Calu3 (cell line): ENCODE data around the gene ENO2. TPM values are rescaled to one million over a fixed set of nuclear protein-coding genes. Genes with fewer than 3 reads are reported as not detected.

Experiments used
- BruUV-seq: library from RNA; stranded (reverse); fragments of 400-500 nt; replicated peaks from 2 replicates; lab custom pipeline; 2021; lab: Mats Ljungman, UMichigan
- CTCF ChIA-PET: fragments of 300-600 bp; sonication (Branson Sonifier 250); formaldehyde crosslinking; loops from one replicate; lab custom pipeline; 2022; ENCODE audit warnings: antibody characterized with exemption; lab: Charles Lee
- DNase-seq: peaks from one replicate; pipeline ENCODE4 v3.0.0; 2022
- H3K27ac Mint-ChIP-seq: one replicate; pipeline ENCODE4 v1.8.0; 2022; ENCODE audit warnings: mixed read lengths; ENCODE audit not compliant: unreplicated experiment
- H3K27me3 Mint-ChIP-seq: one replicate; pipeline ENCODE4 v1.8.0; 2022; ENCODE audit warnings: mixed read lengths; ENCODE audit not compliant: unreplicated experiment
- H3K36me3 Mint-ChIP-seq: one replicate; pipeline ENCODE4 v1.8.0; 2022; ENCODE audit warnings: mild to moderate bottlenecking, moderate library complexity, mixed read lengths; ENCODE audit not compliant: insufficient read depth, unreplicated experiment
- H3K4me1 Mint-ChIP-seq: one replicate; pipeline ENCODE4 v1.8.0; 2022; ENCODE audit warnings: mild to moderate bottlenecking, low read depth, mixed read lengths; ENCODE audit not compliant: unreplicated experiment
- H3K4me3 Mint-ChIP-seq: one replicate; pipeline ENCODE4 v1.8.0; 2022; ENCODE audit warnings: mild to moderate bottlenecking, low read depth, moderate library complexity, mixed read lengths; ENCODE audit not compliant: unreplicated experiment
- H3K9me3 Mint-ChIP-seq: one replicate; pipeline ENCODE4 v1.8.0; 2022; ENCODE audit warnings: low read depth, mixed read lengths; ENCODE audit not compliant: unreplicated experiment
- intact Hi-C: fragments of 100-400 bp; cut with micrococcal nuclease; formaldehyde crosslinking; loops from one replicate; pipeline ENCODE4 v1.10.0; 2022; ENCODE audit not compliant: unreplicated experiment
- total RNA-seq: library from RNA; stranded (reverse); gene quantifications from 2 replicates; pipeline ENCODE4 v1.2.3, GENCODE V29; 2022
- TF ChIP-seq, protein P1 (sequence below): fragments of 200-600 bp; IDR thresholded peaks from one replicate; pipeline ENCODE4 v1.8.0; 2022; ENCODE audit warnings: antibody characterized with exemption; ENCODE audit not compliant: unreplicated experiment

ENO2 gene
- total RNA-seq, 1 experiment from 2014 or later, result 16.1 TPM

DNA sequence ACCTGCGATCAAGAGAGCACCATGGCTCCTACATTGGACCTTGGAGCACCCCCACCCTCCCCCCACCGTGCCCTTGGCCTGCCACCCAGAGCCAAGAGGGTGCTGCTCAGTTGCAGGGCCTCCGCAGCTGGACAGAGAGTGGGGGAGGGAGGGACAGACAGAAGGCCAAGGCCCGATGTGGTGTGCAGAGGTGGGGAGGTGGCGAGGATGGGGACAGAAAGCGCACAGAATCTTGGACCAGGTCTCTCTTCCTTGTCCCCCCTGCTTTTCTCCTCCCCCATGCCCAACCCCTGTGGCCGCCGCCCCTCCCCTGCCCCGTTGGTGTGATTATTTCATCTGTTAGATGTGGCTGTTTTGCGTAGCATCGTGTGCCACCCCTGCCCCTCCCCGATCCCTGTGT is 27.4 kb downstream of the ENO2 start:
- intact Hi-C loops, result loop anchor here (5.0 kb wide), 1 partner anchor 74 kb away; the partner anchor contains the start of gene TPI1
- CTCF ChIA-PET, result interaction anchor here (0.5 kb wide), 1 partner anchor 54 kb away, joined by 3 read pairs; no protein-coding TSS in a partner anchor
- TF ChIP-seq, protein P1, sequence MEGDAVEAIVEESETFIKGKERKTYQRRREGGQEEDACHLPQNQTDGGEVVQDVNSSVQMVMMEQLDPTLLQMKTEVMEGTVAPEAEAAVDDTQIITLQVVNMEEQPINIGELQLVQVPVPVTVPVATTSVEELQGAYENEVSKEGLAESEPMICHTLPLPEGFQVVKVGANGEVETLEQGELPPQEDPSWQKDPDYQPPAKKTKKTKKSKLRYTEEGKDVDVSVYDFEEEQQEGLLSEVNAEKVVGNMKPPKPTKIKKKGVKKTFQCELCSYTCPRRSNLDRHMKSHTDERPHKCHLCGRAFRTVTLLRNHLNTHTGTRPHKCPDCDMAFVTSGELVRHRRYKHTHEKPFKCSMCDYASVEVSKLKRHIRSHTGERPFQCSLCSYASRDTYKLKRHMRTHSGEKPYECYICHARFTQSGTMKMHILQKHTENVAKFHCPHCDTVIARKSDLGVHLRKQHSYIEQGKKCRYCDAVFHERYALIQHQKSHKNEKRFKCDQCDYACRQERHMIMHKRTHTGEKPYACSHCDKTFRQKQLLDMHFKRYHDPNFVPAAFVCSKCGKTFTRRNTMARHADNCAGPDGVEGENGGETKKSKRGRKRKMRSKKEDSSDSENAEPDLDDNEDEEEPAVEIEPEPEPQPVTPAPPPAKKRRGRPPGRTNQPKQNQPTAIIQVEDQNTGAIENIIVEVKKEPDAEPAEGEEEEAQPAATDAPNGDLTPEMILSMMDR, result no peak
- Mint-ChIP-seq H3K27me3 (peaks cover 13% of the 10 kb centered on the region), H3K4me3 (no peak overlapping the region), H3K36me3 (peaks cover 99% of the 10 kb centered on the region), H3K9me3 (no peaks in the 10 kb centered on the region), H3K27ac (peak overlapping the region; percentile 100), H3K4me1 (peaks cover 47% of the 10 kb centered on the region)
- no peak for DNase-seq
- no TSS peak for BruUV-seq

DNA sequence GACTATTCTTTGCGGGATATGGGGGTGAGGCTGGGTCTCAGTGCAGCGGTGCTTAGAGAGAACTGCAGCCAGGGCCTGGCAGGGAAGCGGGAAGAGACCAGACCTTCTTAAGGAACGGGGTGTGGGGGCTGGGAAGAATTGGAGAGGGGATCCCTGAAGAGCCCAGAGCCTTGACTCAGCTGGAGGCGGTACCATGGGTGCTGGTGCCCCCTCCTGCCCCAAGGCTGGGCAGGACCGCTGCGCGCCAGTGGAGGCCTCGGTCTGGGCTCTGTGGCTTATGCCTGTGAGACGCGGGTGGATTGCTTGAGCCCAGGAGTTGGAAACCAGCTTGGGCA is 27.9 kb downstream of the ENO2 start:
- Mint-ChIP-seq H3K27me3 (peaks cover 13% of the 10 kb centered on the region), H3K36me3 (peaks cover 98% of the 10 kb centered on the region), H3K27ac (peak overlapping the region; percentile 100), H3K9me3 (no peaks in the 10 kb centered on the region), H3K4me3 (peak overlapping the region; percentile 87), H3K4me1 (peaks cover 52% of the 10 kb centered on the region)
- no TSS peak for BruUV-seq
- CTCF ChIA-PET, result interaction anchor here (2.7 kb wide), 1 partner anchor 70 kb away, joined by 13 read pairs; the partner anchor contains the start of gene SPSB2
- DNase-seq, result no peak
- intact Hi-C loops, result loop anchor here (5.0 kb wide), 1 partner anchor 75 kb away; the partner anchor contains the start of gene TPI1
- TF ChIP-seq, protein P1, result no peak

DNA sequence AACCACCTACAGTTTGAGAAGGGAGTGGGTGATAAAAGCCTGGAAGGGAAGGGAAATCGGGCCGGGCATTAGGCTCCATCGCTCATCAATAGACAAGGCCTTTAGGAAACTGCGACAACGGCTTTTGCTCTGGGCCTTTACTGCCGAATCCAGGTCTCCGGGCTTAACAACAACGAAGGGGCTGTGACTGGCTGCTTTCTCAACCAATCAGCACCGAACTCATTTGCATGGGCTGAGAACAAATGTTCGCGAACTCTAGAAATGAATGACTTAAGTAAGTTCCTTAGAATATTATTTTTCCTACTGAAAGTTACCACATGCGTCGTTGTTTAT is 29.0 kb downstream of the ENO2 start:
- Mint-ChIP-seq H3K4me3 (peak overlapping the region; percentile 87), H3K36me3 (peaks cover 98% of the 10 kb centered on the region), H3K27me3 (peaks cover 13% of the 10 kb centered on the region), H3K4me1 (peaks cover 56% of the 10 kb centered on the region), H3K9me3 (no peaks in the 10 kb centered on the region), H3K27ac (peak overlapping the region; percentile 100)
- CTCF ChIA-PET, result interaction anchor here (0.8 to 4.3 kb wide), 6 partner anchors 18 to 74 kb away, joined by 3 to 90 read pairs (median 9); partner anchors contain the start of gene SPSB2
- TF ChIP-seq, protein P1, result no peak
- peak; percentile 74 for DNase-seq
- no TSS peak for BruUV-seq
- intact Hi-C loops, result loop anchor here (5.0 kb wide), 1 partner anchor 76 kb away; the partner anchor contains the start of gene TPI1

- Mint-ChIP-seq H3K4me1 (peaks cover 56% of the 10 kb centered on the region), H3K4me3 (peak within 1 kb of the TSS; percentile 87), H3K9me3 (no peaks in the 10 kb centered on the region), H3K36me3 (peaks cover 94% of the 10 kb centered on the region), H3K27ac (peak within 1 kb of the TSS; percentile 100), H3K27me3 (peaks cover 13% of the 10 kb centered on the region)
- intact Hi-C loops, result loop anchor here (1.0 to 5.0 kb wide), 3 partner anchors 18 to 148 kb away; partner anchors contain the start of genes C1R and TPI1
- DNase-seq, result peak; percentile 80
- BruUV-seq, result TSS peak; percentile 93
- CTCF ChIA-PET, result interaction anchor here (0.8 to 4.3 kb wide), 10 partner anchors 18 to 170 kb away, joined by 3 to 90 read pairs (median 6); partner anchors contain the start of genes C1RL, LPCAT3 and SPSB2
- TF ChIP-seq, protein P1, result no peak
Measured at GRCh38 chr12:6943722-6944380, 29.5 kb downstream of the ENO2 start, which contains the start of the genes C12orf57 and RNU7-1. C12orf57 (plus strand) TSS chr12:6944022; CDS start chr12:6944122, 100 bp downstream. RNU7-1 (plus strand) TSS chr12:6943816.
